GM21737 (cell line): Measurements from ENCODE around the gene PCBP1.
"Not testable (repeated sequence)": the region's sequence is repeated elsewhere in the genome, so short reads cannot be mapped to it uniquely, and the experiment has no call there.

Source experiments
- ATAC-seq: cut with Tn5 transposase; IDR thresholded peaks from one replicate; pipeline ENCODE4 v1.9.1; 2021; ENCODE audit warnings: mild to moderate bottlenecking, moderate library complexity; ENCODE audit not compliant: unreplicated experiment

PCBP1 gene

GRCh38 chr2:70086838-70087701 is at the start of gene PCBP1:
Gene PCBP1, plus strand, starts transcription at chr2:70087477. Its CDS starts 267 bp downstream, at chr2:70087744.
- ATAC-seq = peak; percentile 39

- no peak for ATAC-seq
These were observed 47.9 kb upstream of the PCBP1 start for GRCh38 chr2:70039366-70039765.

DNA sequence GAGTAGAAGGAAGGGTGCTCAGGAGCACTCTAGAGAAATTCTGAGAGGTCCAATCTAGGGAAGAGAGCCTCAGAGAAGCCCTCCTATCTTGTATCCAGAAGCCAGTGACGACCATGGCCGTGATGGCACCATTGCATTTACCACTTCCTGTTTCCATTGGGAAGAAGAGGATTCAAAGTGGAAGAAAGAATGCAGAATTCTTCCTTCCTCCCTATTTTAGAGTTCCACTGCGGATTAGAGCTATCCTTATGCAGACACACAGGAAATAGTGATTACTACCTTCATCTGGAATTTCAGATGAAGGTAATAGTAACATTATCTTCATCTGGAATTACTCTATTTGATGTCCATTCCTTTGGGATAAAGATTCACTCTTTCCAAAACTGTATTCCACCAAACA is 45.6 kb upstream of the PCBP1 start:
- no peak for ATAC-seq

- no peak for ATAC-seq
These were observed 45.0 kb upstream of the PCBP1 start for GRCh38 chr2:70042246-70042645.

DNA sequence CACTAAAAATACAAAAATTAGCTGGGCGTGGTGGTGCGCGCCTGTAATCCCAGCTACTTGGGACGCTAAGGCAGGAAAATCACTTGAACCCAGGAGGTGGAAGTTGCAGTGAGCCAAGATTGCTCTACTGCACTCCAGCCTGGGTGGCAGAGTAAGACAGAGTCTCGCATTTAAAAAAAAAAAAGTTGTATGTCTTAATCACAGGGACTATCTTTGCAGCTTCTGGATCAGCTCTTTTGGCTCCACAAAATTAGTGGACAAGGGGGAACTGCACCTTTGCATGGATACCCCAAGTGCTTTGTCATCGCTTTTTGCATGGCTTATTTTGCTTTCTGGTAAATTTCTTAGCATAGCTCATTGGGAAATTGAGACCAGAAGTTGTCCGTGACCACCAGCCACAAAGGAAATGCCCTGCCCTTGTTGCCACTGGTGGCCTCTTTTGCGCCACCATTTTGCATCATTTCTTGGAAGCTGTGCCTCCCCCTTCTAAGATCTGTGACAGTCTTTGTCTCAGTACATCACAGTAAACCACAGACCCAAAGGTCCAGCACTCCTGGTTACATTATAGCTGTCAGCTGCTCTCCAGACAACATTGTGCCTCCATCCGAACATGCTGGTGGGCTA is 43.9 kb upstream of the PCBP1 start:
- no peak for ATAC-seq

DNA sequence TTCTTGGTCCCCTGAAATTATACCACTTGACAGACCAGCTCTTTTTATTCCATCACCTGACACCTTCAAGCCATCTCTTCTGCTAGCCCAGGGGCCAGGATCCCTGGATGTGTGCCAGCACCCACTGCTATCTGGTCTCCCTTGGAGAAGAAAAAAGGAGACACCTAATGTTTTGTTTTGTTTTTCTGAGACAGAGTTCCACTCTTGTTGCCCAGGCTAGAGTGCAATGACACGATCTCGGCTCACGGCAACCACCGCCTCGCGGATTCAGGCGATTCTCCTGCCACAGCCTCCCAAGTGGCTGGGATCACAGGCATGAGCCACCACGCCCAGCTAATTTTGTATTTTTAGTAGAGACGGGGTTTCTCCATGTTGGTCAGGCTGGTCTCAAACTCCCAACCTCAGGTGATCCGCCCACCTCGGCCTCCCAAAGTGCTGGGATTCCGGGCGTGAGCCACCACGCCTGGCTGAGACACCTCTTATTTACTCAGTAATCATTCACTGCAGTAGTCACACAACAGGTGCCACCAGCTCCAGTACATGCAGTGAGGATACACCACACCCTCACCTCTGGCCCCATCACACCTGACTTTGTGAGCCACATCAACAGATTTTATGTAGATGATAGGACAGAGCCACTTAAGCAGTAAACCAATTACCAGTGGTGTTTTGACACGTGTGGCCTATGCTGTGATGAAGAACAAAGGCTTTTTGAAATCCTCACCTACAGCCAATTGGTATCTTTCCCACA is 42.8 kb upstream of the PCBP1 start:
- no peak for ATAC-seq

DNA sequence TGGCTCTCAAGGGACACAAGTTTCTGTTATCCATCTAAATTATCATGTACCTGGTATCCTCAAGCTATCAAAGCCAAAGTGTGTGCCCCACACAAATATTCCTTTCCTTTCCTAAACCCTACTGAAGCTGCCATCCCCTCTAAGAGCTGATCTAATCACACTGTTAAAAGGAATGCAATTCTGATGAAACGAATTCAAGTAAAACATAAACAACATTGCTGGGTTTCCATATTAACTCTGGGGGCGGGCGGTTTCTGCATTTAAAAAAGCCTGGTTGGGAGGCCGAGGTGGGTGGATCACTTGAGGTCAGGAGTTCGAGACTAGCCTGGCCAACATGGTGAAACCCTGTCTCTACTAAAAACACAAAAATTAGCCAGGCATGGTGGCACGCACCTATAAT is 41.9 kb upstream of the PCBP1 start:
- ATAC-seq = no peak

DNA sequence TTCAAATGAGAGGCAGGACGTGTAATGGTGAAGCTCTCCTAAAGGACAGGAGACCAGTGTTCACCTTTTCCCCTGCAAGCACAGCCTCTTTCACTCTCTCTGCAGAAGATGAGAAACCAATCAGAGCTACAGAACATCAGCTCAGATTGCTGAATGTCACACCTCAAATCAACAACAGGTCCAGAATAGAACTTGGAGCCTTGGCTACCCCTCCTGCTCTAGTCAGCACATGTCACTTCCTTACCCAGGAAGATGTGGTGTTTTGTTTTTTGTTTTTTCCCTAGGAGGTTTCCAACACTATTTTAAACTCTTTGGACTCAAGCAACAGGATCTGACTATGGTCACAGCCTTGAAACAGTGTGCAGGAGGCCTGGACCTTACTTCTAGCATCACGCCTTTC is 41.3 kb upstream of the PCBP1 start:
- no peak for ATAC-seq

- ATAC-seq = no peak
These were observed 40.7 kb upstream of the PCBP1 start for GRCh38 chr2:70046534-70046933.

DNA sequence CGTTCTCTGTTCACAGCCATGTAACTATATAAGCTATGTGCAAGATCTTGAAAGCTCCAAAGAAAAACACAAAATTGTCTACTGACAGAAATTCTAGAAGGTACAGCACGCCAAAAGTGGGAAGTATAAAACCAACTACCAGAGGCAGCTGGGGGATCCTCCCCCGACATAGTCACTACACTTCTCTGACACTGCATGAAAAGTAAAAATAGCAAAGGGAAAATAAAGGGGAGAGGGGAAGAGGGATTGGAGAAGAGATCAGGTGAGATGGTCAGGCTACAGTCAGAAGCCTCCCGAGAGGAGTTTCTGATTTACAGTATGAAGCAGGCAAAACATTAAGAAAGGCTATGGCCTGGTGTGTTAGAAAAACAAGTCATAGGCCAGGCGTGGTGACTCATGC is 39.8 kb upstream of the PCBP1 start:
- ATAC-seq = no peak

GRCh38 chr2:70049255-70049654 is 38.0 kb upstream of the PCBP1 start:
- ATAC-seq = no peak

- no peak for ATAC-seq
These were observed 36.4 kb upstream of the PCBP1 start for GRCh38 chr2:70050631-70051425.

- ATAC-seq = not testable (repeated sequence)
These were observed 32.0 kb upstream of the PCBP1 start for GRCh38 chr2:70055259-70055658.

DNA sequence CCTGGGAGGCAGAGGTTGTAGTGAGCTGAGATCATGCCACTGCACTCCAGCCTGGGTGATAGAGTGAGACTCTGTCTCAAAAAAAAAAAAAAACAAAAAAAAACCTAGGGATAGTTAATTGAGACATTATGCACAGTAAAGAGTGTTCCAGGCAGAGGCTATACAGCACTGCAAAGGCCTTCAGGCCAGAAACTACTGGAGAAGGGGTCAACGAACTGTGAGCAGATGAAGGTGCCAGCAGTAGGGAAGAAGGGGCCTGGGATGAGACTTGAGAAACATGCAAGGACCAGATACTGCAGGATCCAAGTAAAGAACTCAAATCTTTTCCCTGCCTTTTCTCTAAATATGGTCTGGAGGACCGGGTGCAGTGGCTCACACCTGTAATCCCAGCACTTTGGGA is 26.0 kb upstream of the PCBP1 start:
- no peak for ATAC-seq

GRCh38 chr2:70062270-70062669 is 25.0 kb upstream of the PCBP1 start:
- ATAC-seq = no peak

DNA sequence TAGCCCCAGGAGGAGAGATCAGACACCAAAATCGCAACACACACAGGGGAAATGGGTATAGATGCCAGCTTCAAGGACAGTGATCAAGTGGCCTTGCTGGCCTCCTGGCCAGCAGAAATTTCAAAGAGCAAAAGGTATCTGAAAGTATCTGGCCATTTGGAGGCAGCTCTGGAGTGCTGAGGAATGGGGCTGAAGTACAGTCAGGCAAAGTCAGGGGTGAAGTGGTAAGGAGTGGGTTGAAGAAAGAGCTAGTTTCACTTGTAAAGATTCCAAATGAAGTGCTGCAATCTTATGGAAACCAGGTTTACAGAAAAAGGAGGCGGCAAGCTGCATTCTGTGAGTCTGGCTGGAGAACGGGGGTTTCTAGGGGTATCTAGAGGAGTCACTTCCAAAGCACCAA is 19.2 kb upstream of the PCBP1 start:
- no peak for ATAC-seq

- peak; percentile 75 for ATAC-seq
These were observed 18.2 kb upstream of the PCBP1 start for GRCh38 chr2:70069049-70069448.

DNA sequence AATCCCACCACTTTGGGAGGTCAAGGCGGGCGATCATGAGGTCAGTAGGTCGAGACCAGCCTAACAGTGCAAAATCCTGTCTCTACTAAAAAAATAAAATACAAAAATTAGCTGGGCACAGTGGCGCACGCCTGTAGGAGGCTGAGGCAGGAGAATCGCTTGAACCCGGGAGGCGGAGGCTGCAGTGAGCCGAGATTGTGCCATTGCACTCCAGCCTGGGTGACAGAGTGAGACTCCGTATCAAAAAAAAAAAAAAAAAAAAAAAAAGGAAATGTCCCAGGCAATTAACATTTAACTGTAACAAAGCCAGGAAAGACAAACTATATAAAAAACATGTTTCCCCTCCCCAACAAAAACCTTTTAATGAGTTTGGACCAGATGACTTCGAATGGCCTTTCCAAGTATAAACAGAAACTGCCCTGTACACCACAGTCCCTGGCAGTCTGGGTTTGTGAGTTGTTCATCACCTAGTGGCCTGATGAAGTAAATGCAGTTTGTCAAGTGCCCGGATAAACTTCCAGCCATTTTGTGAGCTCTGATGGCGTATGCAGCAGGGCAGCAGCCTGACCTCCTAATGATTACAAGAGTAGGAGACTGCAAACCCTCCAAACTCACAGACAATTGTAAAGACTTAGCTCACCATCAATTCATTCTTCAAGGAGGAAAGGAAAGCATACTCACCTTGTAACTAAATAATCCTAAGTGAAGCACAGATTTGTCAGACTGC is 16.6 kb upstream of the PCBP1 start:
- ATAC-seq = peak; percentile 65

DNA sequence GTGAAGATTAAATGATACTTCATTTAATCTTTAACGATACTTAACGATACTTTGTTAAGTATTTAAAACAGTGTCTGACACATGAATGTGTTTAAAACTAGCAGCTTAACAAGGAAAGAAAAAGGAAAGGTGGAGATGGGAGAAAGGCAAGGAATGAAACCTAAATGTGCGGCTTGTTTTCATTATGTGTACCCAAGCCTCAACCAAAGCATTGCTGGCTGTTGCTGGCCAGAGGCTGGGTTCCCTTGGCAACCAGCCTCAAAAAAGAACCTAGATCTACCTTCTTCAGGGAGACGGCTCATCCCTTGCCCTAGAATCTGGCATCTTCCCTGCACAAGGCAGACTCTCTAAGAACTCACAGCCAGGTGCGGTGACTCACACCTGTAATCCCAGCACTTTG is 13.8 kb upstream of the PCBP1 start:
- ATAC-seq = no peak

- ATAC-seq = no peak
These were observed 8.9 kb upstream of the PCBP1 start for GRCh38 chr2:70078384-70078783.
